Peyer's patch (tissue), 4 donors: ENCODE data around the gene SLC22A1.
A peak's percentile ranks its signal among the peaks of the same experiment; 100 is the strongest.

Experiments
- CTCF ChIP-seq, 6 experiments: fragments of 450-650 bp in 4 of 6; fragments of 200-600 bp in 2 of 6; sonication (generic) in 1 of 6; IDR thresholded peaks; one replicate each; pipeline ENCODE4 v1.5.1; 2017 to 2019; ENCODE audit warnings: antibody characterized with exemption in 6 of 6, mild to moderate bottlenecking in 3 of 6, moderate library complexity in 1 of 6
- POLR2A ChIP-seq, 2 donors: fragments of 450-650 bp; IDR thresholded peaks; one replicate each; pipeline ENCODE4 v1.5.1; 2017; ENCODE audit warnings: antibody characterized with exemption in 2 of 2, mild to moderate bottlenecking in 2 of 2, moderate library complexity in 2 of 2

- TF ChIP-seq CTCF (IDR thresholded peaks at IDR 0.05) (peak in 4 of 6 experiments; percentile 46 to 76 (median 72)), POLR2A (IDR thresholded peaks at IDR 0.05) (no peak)
Observed at GRCh38 chr6:160088069-160088783, 33.4 kb upstream of the SLC22A1 start.
